Osteoblast (primary cell): ENCODE measurements around the gene ARFIP2. TPM values are rescaled to one million over a fixed set of nuclear protein-coding genes. Genes with fewer than 3 reads are reported as not detected.

Experiments
- DNase-seq: peaks from one replicate; pipeline ENCODE4 v3.0.0; 2011; ENCODE audit warnings: low spot score, mixed read lengths; ENCODE audit not compliant: insufficient read length; ENCODE audit errors: missing footprints
- H2AFZ ChIP-seq: 2 replicates; pipeline ENCODE4 v1.6.0; 2011; ENCODE audit warnings: mild to moderate bottlenecking, low read length
- H3K27ac ChIP-seq: 2 replicates; pipeline ENCODE4 v1.5.1; 2011; ENCODE audit warnings: mild to moderate bottlenecking, low read depth, low read length, moderate library complexity
- H3K27me3 ChIP-seq: 2 replicates; pipeline ENCODE4 v1.6.0; 2012; ENCODE audit warnings: mild to moderate bottlenecking, control low read depth, inconsistent platforms, low read length, moderate library complexity; ENCODE audit not compliant: insufficient read depth
- H3K36me3 ChIP-seq: 2 replicates; pipeline ENCODE4 v1.5.1; 2011; ENCODE audit warnings: mild to moderate bottlenecking, low read length, control low read depth, moderate library complexity; ENCODE audit not compliant: insufficient read depth
- H3K4me1 ChIP-seq: 2 replicates; pipeline ENCODE4 v1.5.1; 2011; ENCODE audit warnings: mild to moderate bottlenecking, low read length, control low read depth, moderate library complexity; ENCODE audit not compliant: insufficient read depth
- H3K4me2 ChIP-seq: 2 replicates; pipeline ENCODE4 v1.6.0; 2011; ENCODE audit warnings: mild to moderate bottlenecking, low read length; ENCODE audit not compliant: insufficient read depth
- H3K4me3 ChIP-seq: fragments of 200-600 bp; sonication (generic); 3 replicates; pipeline ENCODE4 v1.5.1; 2012; ENCODE audit warnings: mild to moderate bottlenecking, low read length, inconsistent platforms; ENCODE audit not compliant: insufficient read depth
- H3K79me2 ChIP-seq: 2 replicates; pipeline ENCODE4 v1.6.0; 2012; ENCODE audit warnings: mild to moderate bottlenecking, low read length, control low read depth, inconsistent platforms; ENCODE audit not compliant: insufficient read depth
- H3K9me3 ChIP-seq: 2 replicates; pipeline ENCODE4 v1.5.1; 2011; ENCODE audit warnings: low read depth, low read length, control low read depth
- H4K20me1 ChIP-seq: 2 replicates; pipeline ENCODE4 v1.6.0; 2012; ENCODE audit warnings: mild to moderate bottlenecking, low read length, control low read depth; ENCODE audit not compliant: insufficient read depth
- total RNA-seq: library from RNA; depleted of rRNA; stranded (reverse); fragments of >200 nt; gene quantifications from 2 replicates; pipeline ENCODE4 v1.2.3, GENCODE V29; 2012
- TF ChIP-seq, protein P1 (sequence below): IDR thresholded peaks from 2 replicates; pipeline ENCODE4 v1.5.1; 2011; ENCODE audit warnings: mild to moderate bottlenecking, low read depth, low read length, moderate library complexity; ENCODE audit errors: extremely low read depth

The ARFIP2 gene
- total RNA-seq, 1 donor, result 79.3 TPM

DNA sequence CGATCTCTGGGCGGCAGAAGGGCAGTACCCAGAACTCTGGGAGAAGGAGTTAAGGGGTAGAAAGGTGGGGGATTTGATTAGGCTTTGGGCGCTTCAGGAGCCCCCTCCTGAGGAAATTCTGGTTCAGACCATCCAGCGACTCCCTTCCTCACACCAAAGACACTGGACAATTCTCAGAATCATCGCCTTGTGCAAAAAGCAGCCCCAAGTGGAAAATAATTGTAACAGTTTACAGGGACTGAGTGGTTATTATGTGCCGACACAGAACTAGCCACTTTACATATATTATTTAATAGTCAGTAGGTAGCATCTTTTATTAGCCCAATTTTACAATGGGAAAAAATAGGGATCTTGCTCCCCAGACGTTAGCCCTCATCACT, 6.7 kb downstream of the ARFIP2 start:
- peak; percentile 85 for DNase-seq
- peaks cover 28% of the 10 kb centered on the region for H3K36me3 ChIP-seq
- H3K9me3 ChIP-seq, result no peaks in the 10 kb centered on the region

DNA sequence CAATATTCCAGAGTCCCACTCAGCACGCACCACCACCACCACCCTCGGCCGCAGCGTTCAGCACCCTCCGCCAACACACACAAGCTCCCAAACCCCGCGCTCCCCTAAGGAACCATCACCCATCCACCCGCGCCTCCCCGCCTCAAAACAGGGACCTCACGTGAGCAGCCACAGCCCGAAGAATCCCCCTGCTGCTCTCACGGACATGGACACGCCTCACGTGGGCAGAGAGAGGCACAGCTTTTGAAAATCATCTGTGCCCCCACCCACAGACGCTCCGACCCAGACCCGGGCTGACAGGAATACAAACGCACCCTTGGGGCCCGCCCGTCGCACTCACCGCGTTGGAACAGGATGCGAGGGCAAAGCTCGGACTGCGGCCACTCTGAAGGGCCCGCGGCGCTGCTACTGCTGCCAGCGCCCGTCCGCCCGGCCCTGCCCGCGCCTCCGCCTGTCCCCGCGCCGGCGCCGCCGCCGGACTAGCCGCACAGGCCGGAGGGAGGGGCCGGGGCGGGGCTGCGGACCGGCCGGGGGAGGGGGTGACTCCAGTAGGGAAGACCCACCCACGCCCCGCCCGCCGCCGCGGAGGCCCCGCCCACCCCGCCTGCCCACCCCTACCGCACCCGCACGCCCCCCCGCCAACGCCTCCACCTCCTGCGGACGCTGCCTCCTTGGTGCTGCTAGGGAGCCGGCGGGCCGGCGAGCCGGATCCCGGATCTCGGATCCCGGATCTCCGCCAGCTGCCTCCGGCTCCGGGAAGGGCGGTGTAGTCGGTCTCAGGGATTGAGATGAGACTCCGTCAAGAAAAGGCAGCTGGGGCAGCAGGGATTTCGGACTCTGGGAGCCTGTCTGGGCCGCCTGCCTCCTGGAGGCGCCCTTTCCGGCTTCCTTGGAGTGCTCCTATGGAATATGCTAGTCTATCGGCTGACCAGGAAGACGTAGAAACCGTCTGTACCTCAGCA, 7.4 kb downstream of the ARFIP2 start, which contains the start of gene TRIM3:
Gene TRIM3 (minus strand): TSS at position 491 of the 962 bp plus-strand sequence. CDS start 8,246 bp downstream, outside the sequence.
- Histone ChIP-seq H3K9me3 (no peaks in the 10 kb centered on the region), H2AFZ (peak within 1 kb of the TSS; percentile 94), H3K4me2 (peak within 1 kb of the TSS; percentile 96), H3K27me3 (no peaks in the 10 kb centered on the region), H3K79me2 (peaks cover 43% of the 10 kb centered on the region), H3K27ac (peak within 1 kb of the TSS; percentile 85), H4K20me1 (peaks cover 7% of the 10 kb centered on the region), H3K4me3 (peak within 1 kb of the TSS; percentile 88), H3K4me1 (peaks cover 16% of the 10 kb centered on the region), H3K36me3 (peaks cover 22% of the 10 kb centered on the region)
- TF ChIP-seq, protein P1, sequence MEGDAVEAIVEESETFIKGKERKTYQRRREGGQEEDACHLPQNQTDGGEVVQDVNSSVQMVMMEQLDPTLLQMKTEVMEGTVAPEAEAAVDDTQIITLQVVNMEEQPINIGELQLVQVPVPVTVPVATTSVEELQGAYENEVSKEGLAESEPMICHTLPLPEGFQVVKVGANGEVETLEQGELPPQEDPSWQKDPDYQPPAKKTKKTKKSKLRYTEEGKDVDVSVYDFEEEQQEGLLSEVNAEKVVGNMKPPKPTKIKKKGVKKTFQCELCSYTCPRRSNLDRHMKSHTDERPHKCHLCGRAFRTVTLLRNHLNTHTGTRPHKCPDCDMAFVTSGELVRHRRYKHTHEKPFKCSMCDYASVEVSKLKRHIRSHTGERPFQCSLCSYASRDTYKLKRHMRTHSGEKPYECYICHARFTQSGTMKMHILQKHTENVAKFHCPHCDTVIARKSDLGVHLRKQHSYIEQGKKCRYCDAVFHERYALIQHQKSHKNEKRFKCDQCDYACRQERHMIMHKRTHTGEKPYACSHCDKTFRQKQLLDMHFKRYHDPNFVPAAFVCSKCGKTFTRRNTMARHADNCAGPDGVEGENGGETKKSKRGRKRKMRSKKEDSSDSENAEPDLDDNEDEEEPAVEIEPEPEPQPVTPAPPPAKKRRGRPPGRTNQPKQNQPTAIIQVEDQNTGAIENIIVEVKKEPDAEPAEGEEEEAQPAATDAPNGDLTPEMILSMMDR, result peak; percentile 38
- DNase-seq, result peak; percentile 99

More for the DNA sequence above, 6.7 kb downstream of the ARFIP2 start:
- peak overlapping the region; percentile 83 for H2AFZ ChIP-seq
- no peaks in the 10 kb centered on the region for H3K27me3 ChIP-seq
- H4K20me1 ChIP-seq, result peaks cover 8% of the 10 kb centered on the region
- H3K79me2 ChIP-seq, result peaks cover 43% of the 10 kb centered on the region
- peak overlapping the region; percentile 88 for H3K4me3 ChIP-seq
- H3K4me1 ChIP-seq, result peaks cover 16% of the 10 kb centered on the region
- H3K27ac ChIP-seq, result peak overlapping the region; percentile 85
- H3K4me2 ChIP-seq, result peak overlapping the region; percentile 96
- TF ChIP-seq, protein P1, result no peak

DNA sequence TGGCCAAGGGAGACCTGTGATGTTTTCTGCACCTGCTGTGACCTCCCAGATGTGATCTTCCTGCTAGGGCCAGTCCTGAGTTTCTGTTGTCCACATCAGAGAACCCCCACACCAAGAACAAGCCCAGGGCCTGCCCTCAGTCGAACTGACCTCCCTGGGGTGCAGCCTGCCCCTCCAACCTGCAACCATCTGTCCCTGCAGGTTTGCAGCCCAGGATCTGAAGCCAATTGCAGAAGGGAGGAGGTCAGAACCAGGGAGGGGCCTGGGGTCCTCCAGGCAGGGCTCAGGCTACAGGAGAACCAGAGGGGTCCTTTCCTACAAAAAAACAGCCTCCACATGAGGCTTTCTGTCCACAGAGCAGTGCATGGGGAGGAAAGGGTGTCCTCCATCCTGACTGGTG, 8.2 kb downstream of the ARFIP2 start:
- no peak overlapping the region for H2AFZ ChIP-seq
- no peak overlapping the region for H3K27ac ChIP-seq
- TF ChIP-seq, protein P1, result no peak
- H3K4me3 ChIP-seq, result peak overlapping the region; percentile 88
- H3K36me3 ChIP-seq, result peaks cover 15% of the 10 kb centered on the region
- H3K9me3 ChIP-seq, result no peaks in the 10 kb centered on the region
- DNase-seq, result no peak
- H3K4me1 ChIP-seq, result peaks cover 16% of the 10 kb centered on the region
- H3K27me3 ChIP-seq, result no peaks in the 10 kb centered on the region
- peaks cover 43% of the 10 kb centered on the region for H3K79me2 ChIP-seq
- H4K20me1 ChIP-seq, result peaks cover 2% of the 10 kb centered on the region
- H3K4me2 ChIP-seq, result peak overlapping the region; percentile 87

DNA sequence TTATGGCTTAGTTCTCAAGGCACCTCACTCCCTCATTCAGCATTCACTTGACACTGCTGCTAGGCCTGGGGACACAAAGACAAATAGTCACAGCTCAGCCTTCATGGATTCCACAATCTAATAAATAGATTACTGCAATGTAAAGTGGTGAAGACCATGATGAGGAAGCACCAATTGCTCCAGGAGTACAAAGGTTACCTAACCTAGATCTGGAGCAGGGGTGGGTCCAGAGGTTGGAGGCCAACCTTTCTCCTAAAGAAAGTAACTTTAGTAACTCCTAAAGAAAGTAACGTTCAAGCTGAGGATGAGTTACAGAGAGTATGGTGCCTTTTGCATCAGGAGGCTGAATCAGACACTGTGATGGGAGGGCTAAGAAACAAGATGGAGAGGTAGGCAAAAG, 11.5 kb downstream of the ARFIP2 start:
- no peaks in the 10 kb centered on the region for H3K27me3 ChIP-seq
- no peaks in the 10 kb centered on the region for H3K9me3 ChIP-seq
- peaks cover 7% of the 10 kb centered on the region for H3K4me1 ChIP-seq
- no peak overlapping the region for H3K4me2 ChIP-seq
- peaks cover 56% of the 10 kb centered on the region for H3K79me2 ChIP-seq
- no peak overlapping the region for H3K27ac ChIP-seq
- no peak for DNase-seq
- H3K36me3 ChIP-seq, result peaks cover 10% of the 10 kb centered on the region
- peaks cover 4% of the 10 kb centered on the region for H4K20me1 ChIP-seq
- H3K4me3 ChIP-seq, result no peak overlapping the region
- no peak overlapping the region for H2AFZ ChIP-seq
- TF ChIP-seq, protein P1, result no peak
